Measurements from ENCODE around the gene ZNF276.

The ZNF276 gene

GRCh38 chr16:89749637-89750036 lies 28.3 kb downstream of the ZNF276 start:
- no peaks in the 10 kb centered on the region for H3K9me3 ChIP-seq (replicated peaks; ENCODE audit: insufficient read depth, low read length)
- no peak overlapping the region for H3K4me2 ChIP-seq (ENCODE audit: low read depth, low read length)
- no peaks in the 10 kb centered on the region for H3K36me3 ChIP-seq (replicated peaks; ENCODE audit: insufficient read depth, low read length)
- no peak overlapping the region for H2AFZ ChIP-seq (ENCODE audit: low read length)
- TF ChIP-seq EZH2phosphoT487 (IDR thresholded peaks at IDR 0.05; ENCODE audit: low read length) (no peak), CTCF (IDR thresholded peaks at IDR 0.05; ENCODE audit: low read length) (no peak), EZH2 (optimal IDR thresholded peaks at IDR 0.05; ENCODE audit: low read depth, low read length) (no peak)
- no peaks in the 10 kb centered on the region for H3K9me2 ChIP-seq (replicated peaks; ENCODE audit: insufficient read depth, low read length)
- H3K27me3 ChIP-seq (replicated peaks; ENCODE audit: insufficient read depth, low read length), result no peaks in the 10 kb centered on the region
- no peak overlapping the region for H3K9ac ChIP-seq (ENCODE audit: low read length)
- no peak for DNase-seq
- no peak overlapping the region for H3K27ac ChIP-seq (ENCODE audit: low read length)
- no peak overlapping the region for H3K4me3 ChIP-seq (ENCODE audit: low read length)
- peaks cover 16% of the 10 kb centered on the region for H3K79me2 ChIP-seq (ENCODE audit: low read length)
- no peaks in the 10 kb centered on the region for H3F3A ChIP-seq (ENCODE audit: insufficient read depth, low read length)
- no peaks in the 10 kb centered on the region for H3K4me1 ChIP-seq (ENCODE audit: low read length)
- H4K20me1 ChIP-seq (ENCODE audit: insufficient read depth, low read length), result no peaks in the 10 kb centered on the region

- DNase-seq, result no peak
- Histone ChIP-seq H3K36me3 (replicated peaks; ENCODE audit: insufficient read depth, low read length) (no peaks in the 10 kb centered on the region), H4K20me1 (ENCODE audit: insufficient read depth, low read length) (no peaks in the 10 kb centered on the region), H3K9me2 (replicated peaks; ENCODE audit: insufficient read depth, low read length) (no peaks in the 10 kb centered on the region), H3F3A (ENCODE audit: insufficient read depth, low read length) (peaks cover 20% of the 10 kb centered on the region), H3K27me3 (replicated peaks; ENCODE audit: insufficient read depth, low read length) (no peaks in the 10 kb centered on the region), H3K4me2 (ENCODE audit: low read depth, low read length) (no peak overlapping the region), H3K9ac (ENCODE audit: low read length) (no peak overlapping the region), H3K27ac (ENCODE audit: low read length) (no peak overlapping the region), H3K9me3 (replicated peaks; ENCODE audit: insufficient read depth, low read length) (no peaks in the 10 kb centered on the region), H2AFZ (ENCODE audit: low read length) (no peak overlapping the region), H3K79me2 (ENCODE audit: low read length) (peaks cover 51% of the 10 kb centered on the region), H3K4me1 (ENCODE audit: low read length) (peaks cover 14% of the 10 kb centered on the region; the same call in 1 of the 2 replicates), H3K4me3 (ENCODE audit: low read length) (no peak overlapping the region)
- TF ChIP-seq CTCF (IDR thresholded peaks at IDR 0.05; ENCODE audit: low read length) (no peak), EZH2 (optimal IDR thresholded peaks at IDR 0.05; ENCODE audit: low read depth, low read length) (no peak), EZH2phosphoT487 (IDR thresholded peaks at IDR 0.05; ENCODE audit: low read length) (no peak)
Measured at GRCh38 chr16:89759746-89760340, 38.5 kb downstream of the ZNF276 start.

GRCh38 chr16:89761304-89761922 lies 40.1 kb downstream of the ZNF276 start:
- H3K4me3 ChIP-seq (ENCODE audit: low read length), result no peak overlapping the region
- peaks cover 21% of the 10 kb centered on the region for H3K4me1 ChIP-seq (ENCODE audit: low read length)
- peak; percentile 26 for DNase-seq
- no peaks in the 10 kb centered on the region for H3K36me3 ChIP-seq (replicated peaks; ENCODE audit: insufficient read depth, low read length)
- H4K20me1 ChIP-seq (ENCODE audit: insufficient read depth, low read length), result no peaks in the 10 kb centered on the region
- TF ChIP-seq EZH2phosphoT487 (IDR thresholded peaks at IDR 0.05; ENCODE audit: low read length) (no peak), EZH2 (optimal IDR thresholded peaks at IDR 0.05; ENCODE audit: low read depth, low read length) (no peak), CTCF (IDR thresholded peaks at IDR 0.05; ENCODE audit: low read length) (no peak)
- H3K27ac ChIP-seq (ENCODE audit: low read length), result peak overlapping the region; percentile 59; the same call in 1 of the 2 replicates
- peaks cover 28% of the 10 kb centered on the region for H3F3A ChIP-seq (ENCODE audit: insufficient read depth, low read length)
- H3K9ac ChIP-seq (ENCODE audit: low read length), result peak overlapping the region; percentile 35; the same call in 1 of the 2 replicates
- H2AFZ ChIP-seq (ENCODE audit: low read length), result no peak overlapping the region
- peaks cover 42% of the 10 kb centered on the region for H3K79me2 ChIP-seq (ENCODE audit: low read length)
- peak overlapping the region; percentile 60 for H3K4me2 ChIP-seq (ENCODE audit: low read depth, low read length)
- H3K9me2 ChIP-seq (replicated peaks; ENCODE audit: insufficient read depth, low read length), result no peaks in the 10 kb centered on the region
- H3K27me3 ChIP-seq (replicated peaks; ENCODE audit: insufficient read depth, low read length), result no peaks in the 10 kb centered on the region
- H3K9me3 ChIP-seq (replicated peaks; ENCODE audit: insufficient read depth, low read length), result no peaks in the 10 kb centered on the region
